ENCODE results near the gene ARHGEF11. TPM values are rescaled to one million over a fixed set of nuclear protein-coding genes. Genes with fewer than 3 reads are reported as not detected.

The ARHGEF11 gene
- total and polyA plus RNA-seq, 10 donors = 3.4 to 65.3 (median 42.7) TPM

- intact Hi-C loops (cut with DNase I; ENCODE audit: low total_unique reads) = no loop called here
- no peak for DNase-seq
- TF ChIP-seq CTCF (IDR thresholded peaks at IDR 0.05 in 8 of 11, conservative IDR thresholded peaks at IDR 0.05 in 3 of 11) (peak in 1 of 11 experiments; percentile 8), POLR2A (IDR thresholded peaks at IDR 0.05) (no peak)
- Histone ChIP-seq H3K27me3 (replicated peaks in 1 of 7) (no peaks in the 10 kb centered on the region), H3K9me3 (no peaks in the 10 kb centered on the region), H3K27ac (no peak overlapping the region), H3K36me3 (peaks cover 0 to 72% (median 7%) of the 10 kb centered on the region in 6 donors), H3K4me1 (no peaks in the 10 kb centered on the region), H3K4me3 (no peak overlapping the region)
- 76 to 84% (median 82%) methylated on average over 3 of the region's 3 CpGs for WGBS, 5 donors
These were observed 75.5 kb downstream of the ARHGEF11 start for GRCh38 chr1:156970017-156970416.

GRCh38 chr1:156969496-156969895 is 76.0 kb downstream of the ARHGEF11 start:
- intact Hi-C loops (cut with DNase I; ENCODE audit: low total_unique reads) = no loop called here
- DNase-seq = no peak
- no peak for TF ChIP-seq POLR2AphosphoS5 (IDR thresholded peaks at IDR 0.05)
- no peak for TF ChIP-seq CTCF (IDR thresholded peaks at IDR 0.05 in 8 of 11, conservative IDR thresholded peaks at IDR 0.05 in 3 of 11)
- TF ChIP-seq POLR2A (IDR thresholded peaks at IDR 0.05) = no peak
- H3K4me1 ChIP-seq = no peaks in the 10 kb centered on the region
- H3K27me3 ChIP-seq (replicated peaks in 1 of 7) = no peaks in the 10 kb centered on the region
- no peak overlapping the region for H3K27ac ChIP-seq
- no peaks in the 10 kb centered on the region for H3K9me3 ChIP-seq
- 92 to 99% (median 93%) methylated on average over 3 of the region's 3 CpGs for WGBS, 5 donors
- H3K4me3 ChIP-seq = no peak overlapping the region
- H3K36me3 ChIP-seq = peaks cover 0 to 67% (median 4%) of the 10 kb centered on the region in 6 donors

GRCh38 chr1:156964441-156964840 is 81.1 kb downstream of the ARHGEF11 start:
- H3K4me3 ChIP-seq = no peak overlapping the region
- peaks cover 0 to 29% (median 12%) of the 10 kb centered on the region in 6 donors for H3K4me1 ChIP-seq
- intact Hi-C loops (cut with DNase I; ENCODE audit: low total_unique reads) = no loop called here
- no peaks in the 10 kb centered on the region for H3K27me3 ChIP-seq (replicated peaks in 1 of 7)
- peaks cover 0 to 68% (median 13%) of the 10 kb centered on the region in 6 donors for H3K36me3 ChIP-seq
- 89 to 98% (median 91%) methylated on average over 2 of the region's 2 CpGs for WGBS, 5 donors
- H3K27ac ChIP-seq = peak overlapping the region in 3 of 8 donors; percentile 49 to 84 (median 77)
- no peak for DNase-seq
- H3K9me3 ChIP-seq = no peaks in the 10 kb centered on the region
- no peak for TF ChIP-seq POLR2A (IDR thresholded peaks at IDR 0.05)
- no peak for TF ChIP-seq POLR2AphosphoS5 (IDR thresholded peaks at IDR 0.05)
- no peak for TF ChIP-seq CTCF (IDR thresholded peaks at IDR 0.05 in 8 of 11, conservative IDR thresholded peaks at IDR 0.05 in 3 of 11)

- Histone ChIP-seq H3K27me3 (replicated peaks in 1 of 7) (no peaks in the 10 kb centered on the region), H3K4me3 (peak overlapping the region in 5 of 8 donors; percentile 6 to 46 (median 20)), H3K9me3 (no peaks in the 10 kb centered on the region), H3K27ac (peak overlapping the region in 6 of 8 donors; percentile 3 to 84 (median 66)), H3K36me3 (peaks cover 3 to 68% (median 15%) of the 10 kb centered on the region in 6 donors), H3K4me1 (peaks cover 0 to 29% (median 12%) of the 10 kb centered on the region in 6 donors)
- DNase-seq = peak; percentile 76
- TF ChIP-seq POLR2A (IDR thresholded peaks at IDR 0.05) (no peak), CTCF (IDR thresholded peaks at IDR 0.05 in 8 of 11, conservative IDR thresholded peaks at IDR 0.05 in 3 of 11) (no peak), POLR2AphosphoS5 (IDR thresholded peaks at IDR 0.05) (no peak)
- intact Hi-C loops (cut with DNase I; ENCODE audit: low total_unique reads) = no loop called here
- 6 to 18% (median 7%) methylated on average over 3 of the region's 3 CpGs for WGBS, 5 donors
These were observed 81.9 kb downstream of the ARHGEF11 start for GRCh38 chr1:156963621-156964020.

Measured in spleen (tissue), 11 donors.